HG03159 (cell line): ENCODE results near the gene PRG2.

Experiments used
- ATAC-seq: cut with Tn5 transposase; IDR thresholded peaks from one replicate; pipeline ENCODE4 v1.9.1; 2021; ENCODE audit warnings: mild to moderate bottlenecking, moderate library complexity; ENCODE audit not compliant: unreplicated experiment

PRG2 gene

DNA sequence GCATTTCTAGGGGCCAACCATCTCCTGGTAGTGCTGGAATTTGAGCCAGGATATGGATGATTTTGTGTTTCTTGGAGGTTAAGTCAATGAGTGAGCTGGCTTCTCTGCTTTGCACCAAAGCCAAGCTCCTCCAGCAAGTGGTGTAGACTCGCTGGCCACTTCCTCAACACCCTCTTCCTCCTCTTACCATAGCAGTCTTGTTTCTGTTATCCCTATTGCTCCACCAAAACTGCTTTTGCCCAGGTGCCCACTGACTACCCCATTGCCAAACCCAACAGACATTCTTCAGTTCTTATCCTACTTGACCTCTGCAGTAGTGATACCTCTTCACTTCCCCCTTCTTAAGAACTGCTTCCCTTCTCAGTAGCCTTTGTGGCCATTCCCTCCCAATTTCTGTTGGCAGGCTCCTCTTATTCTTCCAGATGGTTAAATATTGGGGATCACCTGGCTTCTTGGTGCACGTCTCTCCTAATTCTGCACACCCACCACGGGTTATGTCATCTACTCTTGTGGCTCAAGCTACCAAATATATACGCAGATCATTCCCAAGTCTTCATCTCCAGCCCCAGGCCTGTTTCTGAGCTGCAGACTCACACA is 7.0 kb upstream of the PRG2 start:
- no peak for ATAC-seq

- no peak for ATAC-seq
Observed at GRCh38 chr11:57396744-57397143, 6.3 kb upstream of the PRG2 start.

GRCh38 chr11:57395905-57396623 is 5.6 kb upstream of the PRG2 start:
- ATAC-seq: no peak

- ATAC-seq: no peak
Observed at GRCh38 chr11:57394203-57394965, 3.9 kb upstream of the PRG2 start.

DNA sequence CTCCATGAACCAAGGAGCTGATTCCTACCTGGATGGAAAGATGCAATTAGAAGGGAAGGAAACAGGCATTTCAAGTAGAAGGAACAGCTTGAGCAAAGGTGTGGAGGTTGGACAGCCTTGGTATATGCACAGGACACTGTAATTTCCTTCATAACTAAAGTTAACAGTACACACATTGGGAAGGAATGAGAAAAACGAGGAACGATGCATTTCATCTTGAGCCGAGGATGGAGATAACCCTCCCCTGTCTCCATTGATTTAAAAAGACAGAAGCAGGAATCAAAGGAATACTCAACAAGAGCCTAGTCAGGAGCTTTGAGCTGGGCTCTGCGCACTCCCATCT is 2.3 kb upstream of the PRG2 start:
- no peak for ATAC-seq

DNA sequence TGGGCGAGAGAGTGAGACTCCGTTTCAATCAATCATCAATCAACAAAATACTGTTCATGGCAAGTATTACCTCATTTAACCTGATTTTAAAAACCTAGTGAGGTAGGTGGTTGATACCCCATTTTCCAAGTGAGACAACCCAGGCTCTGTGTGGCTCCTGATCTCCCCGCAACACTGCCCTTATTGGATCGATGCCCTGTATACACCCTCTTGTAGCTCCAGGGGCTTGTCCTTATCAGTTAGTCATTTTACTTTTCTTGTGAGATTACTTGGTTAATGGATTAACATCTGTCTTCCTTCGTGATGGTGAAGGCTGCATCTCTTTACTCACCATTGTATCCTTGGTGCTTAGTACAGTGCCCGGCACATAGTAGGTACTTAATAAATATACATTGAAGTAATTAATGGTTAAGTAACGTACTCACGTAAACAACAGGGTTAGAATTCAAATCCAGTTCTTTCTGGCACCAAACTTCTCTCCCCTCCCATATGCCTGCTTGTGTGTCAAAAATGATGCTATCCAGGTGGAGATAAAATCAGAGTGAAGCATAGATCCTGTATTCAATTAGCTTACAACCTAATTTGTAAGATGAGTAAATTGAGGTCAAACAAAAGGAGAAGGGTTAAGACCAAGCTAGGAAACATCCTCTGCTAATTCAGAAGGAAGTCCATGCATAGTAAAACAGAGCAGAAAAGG is 1.8 kb upstream of the PRG2 start:
- ATAC-seq: no peak

DNA sequence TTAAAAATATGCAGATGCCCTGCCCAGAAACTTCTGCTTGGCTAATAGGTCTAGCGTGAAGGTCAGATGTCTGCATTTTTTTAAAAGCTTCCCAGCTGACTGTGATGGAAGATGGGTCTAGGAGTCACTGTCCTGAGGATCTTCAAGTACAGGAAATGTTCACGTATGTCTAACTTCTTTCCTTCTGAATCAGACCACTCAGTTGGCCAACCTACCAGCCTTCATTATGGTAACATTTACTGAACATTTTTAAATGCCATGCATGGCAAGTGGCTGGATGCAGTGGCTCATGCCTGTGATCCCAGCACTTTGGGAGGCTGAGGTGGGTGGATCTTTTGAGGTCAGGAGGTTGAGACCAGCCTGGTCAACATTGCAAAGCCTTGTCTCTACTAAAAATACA is 1.1 kb upstream of the PRG2 start:
- ATAC-seq: no peak

- ATAC-seq: no peak
Observed at GRCh38 chr11:57391111-57391510, 661 bp upstream of the PRG2 start.

DNA sequence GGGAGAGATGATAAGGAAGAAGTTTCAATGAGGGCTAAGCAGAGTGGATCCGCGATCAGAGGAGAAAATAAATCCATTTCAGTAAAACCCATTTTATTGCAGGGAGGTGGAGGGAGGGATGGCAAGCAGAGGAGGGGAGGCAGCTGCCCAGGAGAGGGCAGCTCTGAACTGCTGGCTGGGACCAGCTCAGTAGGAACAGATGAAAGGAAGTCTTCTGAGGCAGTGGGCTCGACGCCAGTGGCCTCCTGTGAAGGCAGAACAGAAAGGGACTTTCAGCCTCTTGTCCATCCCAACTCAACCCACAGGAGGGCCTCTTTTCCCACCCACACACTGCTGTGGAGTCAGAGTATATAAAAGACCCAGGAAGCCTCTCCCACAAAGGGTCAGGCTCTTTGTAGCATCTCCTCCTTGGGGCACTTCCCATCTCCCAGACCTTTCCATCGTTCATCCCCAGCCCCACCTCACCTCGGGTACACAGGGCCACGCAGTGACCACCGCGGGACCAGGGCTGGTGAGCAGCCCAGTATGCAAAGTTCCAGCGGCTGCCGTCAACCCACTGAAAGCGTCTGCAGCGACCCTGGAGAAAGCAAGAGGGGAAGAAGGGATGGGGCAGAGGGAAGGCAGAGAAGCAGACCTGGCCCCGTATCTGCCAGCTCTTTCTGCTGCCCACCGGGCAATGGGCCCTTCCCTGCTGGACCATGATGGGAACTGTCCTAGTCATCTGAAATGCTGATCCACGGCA is 3.0 kb downstream of the PRG2 start:
- no peak for ATAC-seq

DNA sequence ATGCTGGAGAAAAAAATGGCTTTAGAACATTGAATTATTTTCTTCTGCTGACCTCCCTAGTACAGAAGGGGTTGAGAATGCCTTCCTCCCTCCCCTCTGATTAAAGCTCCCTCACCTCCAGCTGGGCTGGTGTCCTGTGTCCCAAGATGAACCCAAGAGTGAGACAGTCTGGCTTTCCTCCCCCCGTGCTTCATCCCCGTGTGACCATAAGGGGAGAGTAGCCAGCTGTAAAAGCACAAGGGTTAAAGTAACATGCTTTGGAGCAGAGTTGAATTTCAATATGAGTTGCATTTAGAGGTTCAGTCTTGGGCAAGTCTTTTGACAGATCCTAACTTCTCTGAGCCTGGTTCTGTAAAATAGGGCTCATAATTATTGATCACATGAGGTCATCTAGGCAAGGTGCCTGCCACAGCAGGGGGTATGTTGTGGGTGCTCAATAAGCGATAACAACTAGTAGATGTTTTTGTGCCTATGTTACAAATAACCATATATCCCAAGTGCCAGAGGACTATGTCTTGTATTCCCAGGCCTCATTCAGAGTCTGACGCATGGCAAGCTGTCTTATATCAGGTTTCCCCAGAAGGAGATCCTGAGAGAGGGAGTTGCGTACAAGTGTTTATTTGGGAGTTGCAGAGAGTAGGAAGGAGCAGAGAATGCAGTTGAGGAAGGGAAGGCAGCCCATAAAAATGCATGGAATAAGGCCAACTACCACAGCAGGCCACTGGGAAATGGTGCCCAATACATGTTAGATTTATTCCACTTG is 4.1 kb downstream of the PRG2 start:
- ATAC-seq: no peak

DNA sequence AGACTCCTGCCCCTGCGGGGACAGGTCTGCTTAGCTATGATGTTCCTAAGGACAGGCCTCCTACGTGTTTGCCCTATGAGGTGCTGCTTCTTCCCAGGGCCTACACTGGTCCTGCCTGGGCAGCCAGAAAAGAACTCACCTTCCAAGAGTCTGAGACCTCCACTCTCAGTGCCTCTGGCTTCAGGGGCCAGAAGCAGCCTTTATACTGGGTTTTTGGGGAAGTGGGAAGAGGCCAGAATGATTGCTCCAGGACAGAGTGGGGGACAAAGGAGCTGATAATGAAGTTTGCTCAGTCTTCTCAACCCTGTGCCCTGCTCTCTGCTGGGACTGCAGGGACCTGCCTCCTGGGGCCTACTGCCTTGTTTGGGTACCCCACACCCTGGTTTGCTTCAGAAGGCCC is 9.5 kb downstream of the PRG2 start, which contains the start of gene PRG3:
PRG3 (minus strand) TSS at position 176 of the 400 bp plus-strand sequence. CDS start 442 bp downstream, outside the sequence.
- no peak for ATAC-seq

DNA sequence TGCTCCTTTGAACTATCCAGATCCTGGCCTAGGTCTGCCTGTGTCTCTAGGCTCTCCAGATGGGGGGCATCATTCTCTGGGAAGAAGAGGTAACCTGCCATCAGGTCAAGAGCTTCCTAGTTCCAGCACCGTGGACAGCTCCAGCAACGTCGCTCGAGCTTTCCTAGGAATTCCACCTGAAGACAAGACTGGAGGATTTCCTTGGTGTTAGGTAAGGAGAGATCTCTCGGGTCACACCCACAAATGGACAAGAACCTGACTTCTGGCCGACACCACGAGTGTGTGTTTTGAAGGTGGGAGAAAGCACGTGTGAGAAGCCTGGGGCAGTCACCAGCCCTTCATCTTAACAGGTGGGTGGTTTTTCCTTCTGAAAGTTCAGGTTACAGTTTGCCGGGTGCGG is 10.7 kb downstream of the PRG2 start:
- ATAC-seq: no peak

- no peak for ATAC-seq
Observed at GRCh38 chr11:57378186-57378585, 12.3 kb downstream of the PRG2 start.

DNA sequence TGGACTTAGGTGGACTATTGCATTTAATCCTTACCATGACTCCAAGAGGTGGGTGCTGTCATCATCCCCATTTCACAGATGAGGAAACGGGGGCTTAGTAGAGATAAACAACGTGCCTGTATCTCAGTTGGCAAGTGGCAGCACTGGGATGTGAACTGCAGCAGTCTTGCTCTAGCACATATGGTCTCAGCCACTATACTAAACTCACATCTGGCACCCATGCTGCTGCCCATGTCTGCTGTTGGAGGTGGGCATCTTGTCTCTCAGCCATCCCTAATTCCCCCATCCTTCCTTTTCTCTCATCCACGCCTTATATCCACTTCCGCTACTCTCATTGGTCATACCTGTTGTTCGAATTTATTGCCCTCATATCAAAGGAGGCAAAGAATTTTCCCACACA is 13.3 kb downstream of the PRG2 start:
- no peak for ATAC-seq

GRCh38 chr11:57376095-57377090 is 14.1 kb downstream of the PRG2 start:
- ATAC-seq: no peak

DNA sequence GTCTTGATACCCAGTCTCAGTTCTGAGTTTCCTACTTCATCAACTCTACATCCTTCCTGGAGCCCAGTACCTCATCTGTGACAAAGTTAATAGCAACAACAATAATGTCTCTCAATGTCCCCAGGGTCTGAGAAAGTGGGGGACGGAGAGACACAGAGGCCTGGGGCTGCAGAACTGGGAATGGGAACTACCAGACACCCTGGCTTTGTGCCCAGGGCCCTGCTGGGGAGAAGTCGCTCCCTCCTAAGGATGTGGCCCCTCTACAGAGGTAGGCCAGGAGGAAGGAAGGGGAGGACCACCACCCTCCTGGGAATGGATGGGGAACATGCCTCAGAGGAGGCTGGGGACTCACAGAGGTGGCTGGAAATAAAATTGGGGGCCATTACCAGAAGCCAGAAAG is 15.0 kb downstream of the PRG2 start:
- ATAC-seq: no peak

DNA sequence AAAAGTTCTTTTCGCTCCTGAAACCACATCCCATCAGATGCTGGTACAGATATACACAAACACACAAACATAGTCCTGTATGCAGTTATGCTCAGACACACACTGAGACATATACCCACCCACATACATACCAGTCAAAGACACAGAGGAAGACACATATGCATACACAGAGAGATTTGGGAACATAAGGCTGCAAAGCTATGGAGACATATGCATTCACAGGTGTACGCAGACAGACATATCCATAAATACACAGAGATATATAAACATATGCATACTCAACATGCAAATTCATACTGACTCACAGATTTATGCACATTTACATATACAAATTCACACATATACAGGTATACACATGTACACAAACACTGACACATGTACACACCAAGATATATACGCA is 15.5 kb downstream of the PRG2 start:
- no peak for ATAC-seq

GRCh38 chr11:57373146-57373545 is 17.3 kb downstream of the PRG2 start:
- no peak for ATAC-seq

GRCh38 chr11:57370941-57371340 is 19.5 kb downstream of the PRG2 start:
- ATAC-seq: no peak
